ENCODE results near the gene WDR12. TPM values are rescaled to one million over a fixed set of nuclear protein-coding genes. Genes with fewer than 3 reads are reported as not detected.

WDR12 gene
- total RNA-seq, 1 experiment from 2014 or later, result 118 TPM

- Histone ChIP-seq H3K27me3 (replicated peaks; ENCODE audit: control insufficient read depth, insufficient read depth, low read length) (no peaks in the 10 kb centered on the region), H3K9me3 (peaks cover 16% of the 10 kb centered on the region), H3K4me1 (peaks cover 3% of the 10 kb centered on the region; the same call in 1 of the 2 replicates), H3K36me3 (ENCODE audit: control insufficient read depth, insufficient read depth, low read length) (peaks cover 1% of the 10 kb centered on the region; the same call in 1 of the 2 replicates), H3K4me3 (ENCODE audit: low read depth, low read length) (no peak overlapping the region)
- TF ChIP-seq CTCF (IDR thresholded peaks at IDR 0.05; ENCODE audit: insufficient read depth in 1 of 2, low read depth in 1 of 2, low read length in 1 of 2, severe bottlenecking in 1 of 2, unreplicated experiment in 1 of 2), result no peak
- DNase-seq, result no peak
- ChIA-PET CTCF (interaction anchor here (0.6 kb wide), 1 partner anchor 173 kb away, joined by 3 read pairs; no protein-coding TSS in a partner anchor), POLR2A (no interaction called here)
- no TSS peak for BruUV-seq (replicated peaks)
- intact Hi-C loops (cut with micrococcal nuclease; ENCODE audit: unreplicated experiment), result no loop called here
- Mint-ChIP-seq H3K4me3 (ENCODE audit: unreplicated experiment) (no peak overlapping the region), H3K4me1 (ENCODE audit: low read depth, unreplicated experiment) (peaks cover 6% of the 10 kb centered on the region), H3K36me3 (ENCODE audit: insufficient read depth, unreplicated experiment) (peaks cover 7% of the 10 kb centered on the region), H3K27ac (ENCODE audit: unreplicated experiment) (no peak overlapping the region), H3K27me3 (ENCODE audit: insufficient read depth, unreplicated experiment) (no peaks in the 10 kb centered on the region), H3K9me3 (ENCODE audit: unreplicated experiment) (peaks cover 20% of the 10 kb centered on the region)
These were observed 70.2 kb downstream of the WDR12 start for GRCh38 chr2:202841090-202841867.

- BruUV-seq (replicated peaks), result no TSS peak
- peak; percentile 65 to 82 for TF ChIP-seq CTCF (IDR thresholded peaks at IDR 0.05; ENCODE audit: insufficient read depth in 1 of 2, low read depth in 1 of 2, low read length in 1 of 2, severe bottlenecking in 1 of 2, unreplicated experiment in 1 of 2)
- intact Hi-C loops (cut with micrococcal nuclease; ENCODE audit: unreplicated experiment), result loop anchor here (1.0 to 10.0 kb wide), 4 partner anchors 39 to 623 kb away; no protein-coding TSS in a partner anchor
- Histone ChIP-seq H3K27me3 (replicated peaks; ENCODE audit: control insufficient read depth, insufficient read depth, low read length) (no peaks in the 10 kb centered on the region), H3K9me3 (no peaks in the 10 kb centered on the region), H3K4me3 (ENCODE audit: low read depth, low read length) (no peak overlapping the region), H3K36me3 (ENCODE audit: control insufficient read depth, insufficient read depth, low read length) (no peaks in the 10 kb centered on the region), H3K4me1 (0 out of 2 replicates have a peak, but pooled peaks cover 6% of the 10 kb centered on the region)
- no peaks in the 10 kb centered on the region for H3K27me3 Mint-ChIP-seq (ENCODE audit: insufficient read depth, unreplicated experiment)
- POLR2A ChIA-PET, result no interaction called here
- peak overlapping the region; percentile 14 for H3K4me3 Mint-ChIP-seq (ENCODE audit: unreplicated experiment)
- H3K36me3 Mint-ChIP-seq (ENCODE audit: insufficient read depth, unreplicated experiment), result no peaks in the 10 kb centered on the region
- CTCF ChIA-PET, result interaction anchor here (0.5 to 1.5 kb wide), 4 partner anchors 39 to 1078 kb away, joined by 3 to 9 read pairs (median 4); no protein-coding TSS in a partner anchor
- H3K9me3 Mint-ChIP-seq (ENCODE audit: unreplicated experiment), result no peaks in the 10 kb centered on the region
- peaks cover 9% of the 10 kb centered on the region for H3K4me1 Mint-ChIP-seq (ENCODE audit: low read depth, unreplicated experiment)
- DNase-seq, result peak; percentile 65 to 78
- no peak overlapping the region for H3K27ac Mint-ChIP-seq (ENCODE audit: unreplicated experiment)
These were observed 79.9 kb downstream of the WDR12 start for GRCh38 chr2:202831242-202832220.

GRCh38 chr2:202824901-202825300 lies 86.6 kb downstream of the WDR12 start:
- no peak for TF ChIP-seq CTCF (IDR thresholded peaks at IDR 0.05; ENCODE audit: insufficient read depth in 1 of 2, low read depth in 1 of 2, low read length in 1 of 2, severe bottlenecking in 1 of 2, unreplicated experiment in 1 of 2)
- no peaks in the 10 kb centered on the region for H3K27me3 Mint-ChIP-seq (ENCODE audit: insufficient read depth, unreplicated experiment)
- no peak overlapping the region for H3K4me3 Mint-ChIP-seq (ENCODE audit: unreplicated experiment)
- no peaks in the 10 kb centered on the region for H3K4me1 Mint-ChIP-seq (ENCODE audit: low read depth, unreplicated experiment)
- no peak overlapping the region for H3K27ac Mint-ChIP-seq (ENCODE audit: unreplicated experiment)
- POLR2A ChIA-PET, result no interaction called here
- Histone ChIP-seq H3K4me3 (ENCODE audit: low read depth, low read length) (no peak overlapping the region), H3K27me3 (replicated peaks; ENCODE audit: control insufficient read depth, insufficient read depth, low read length) (no peaks in the 10 kb centered on the region), H3K9me3 (no peaks in the 10 kb centered on the region), H3K4me1 (no peaks in the 10 kb centered on the region), H3K36me3 (ENCODE audit: control insufficient read depth, insufficient read depth, low read length) (no peaks in the 10 kb centered on the region)
- no peaks in the 10 kb centered on the region for H3K36me3 Mint-ChIP-seq (ENCODE audit: insufficient read depth, unreplicated experiment)
- no peaks in the 10 kb centered on the region for H3K9me3 Mint-ChIP-seq (ENCODE audit: unreplicated experiment)
- CTCF ChIA-PET, result no interaction called here
- DNase-seq, result no peak
- BruUV-seq (replicated peaks), result no TSS peak
- intact Hi-C loops (cut with micrococcal nuclease; ENCODE audit: unreplicated experiment), result no loop called here
